ENCODE measurements around the gene IPO4.

DNA sequence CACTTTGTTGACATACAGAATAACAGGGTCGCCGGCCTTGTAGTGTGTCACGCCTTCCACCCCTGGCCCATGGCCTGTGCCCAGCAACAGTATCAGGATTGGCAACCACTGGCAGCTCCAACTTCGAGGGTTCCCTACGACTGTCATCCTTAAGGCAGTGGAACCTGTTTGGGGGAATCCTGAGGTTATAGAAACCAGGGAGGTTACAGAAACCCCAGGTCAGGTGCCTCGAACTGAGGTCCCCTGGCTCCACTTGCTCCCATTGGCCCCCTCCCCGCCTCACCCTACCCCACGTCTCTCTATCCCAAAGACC, 6.2 kb upstream of the IPO4 start:
- TF ChIP-seq, protein P1, sequence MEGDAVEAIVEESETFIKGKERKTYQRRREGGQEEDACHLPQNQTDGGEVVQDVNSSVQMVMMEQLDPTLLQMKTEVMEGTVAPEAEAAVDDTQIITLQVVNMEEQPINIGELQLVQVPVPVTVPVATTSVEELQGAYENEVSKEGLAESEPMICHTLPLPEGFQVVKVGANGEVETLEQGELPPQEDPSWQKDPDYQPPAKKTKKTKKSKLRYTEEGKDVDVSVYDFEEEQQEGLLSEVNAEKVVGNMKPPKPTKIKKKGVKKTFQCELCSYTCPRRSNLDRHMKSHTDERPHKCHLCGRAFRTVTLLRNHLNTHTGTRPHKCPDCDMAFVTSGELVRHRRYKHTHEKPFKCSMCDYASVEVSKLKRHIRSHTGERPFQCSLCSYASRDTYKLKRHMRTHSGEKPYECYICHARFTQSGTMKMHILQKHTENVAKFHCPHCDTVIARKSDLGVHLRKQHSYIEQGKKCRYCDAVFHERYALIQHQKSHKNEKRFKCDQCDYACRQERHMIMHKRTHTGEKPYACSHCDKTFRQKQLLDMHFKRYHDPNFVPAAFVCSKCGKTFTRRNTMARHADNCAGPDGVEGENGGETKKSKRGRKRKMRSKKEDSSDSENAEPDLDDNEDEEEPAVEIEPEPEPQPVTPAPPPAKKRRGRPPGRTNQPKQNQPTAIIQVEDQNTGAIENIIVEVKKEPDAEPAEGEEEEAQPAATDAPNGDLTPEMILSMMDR (IDR thresholded peaks at IDR 0.05) = no peak
- TF ChIP-seq POLR2A (IDR thresholded peaks at IDR 0.05) = no peak
- no peak for TF ChIP-seq POLR2AphosphoS5 (IDR thresholded peaks at IDR 0.05)
